ENCODE results near the gene S100A16. TPM values are rescaled to one million over a fixed set of nuclear protein-coding genes. Genes with fewer than 3 reads are reported as not detected.
A peak's percentile ranks its signal among the peaks of the same experiment; 100 is the strongest.

S100A16 gene
- polyA plus RNA-seq, 1 donor (not counting 4 experiments of a cell fraction or from before 2014, with no cell fraction given) = 1,620 TPM

GRCh38 chr1:153659175-153659534 is 46.2 kb upstream of the S100A16 start:
- H3K9ac ChIP-seq (ENCODE audit: control insufficient read depth, extremely low read depth, insufficient read depth, low read length) = peak overlapping the region; percentile 86
- peak overlapping the region; percentile 91 for H3K4me2 ChIP-seq (ENCODE audit: control insufficient read depth, extremely low read depth, insufficient read depth, low read depth, low read length)
- dilution Hi-C loops (cut with MboI; ENCODE audit: extremely low pct_ligation_motif_present, low sequenced_read_pairs) = no loop called here
- no peak for DNase-seq (ENCODE audit: low read depth, low spot score)
- peak overlapping the region; percentile 80 for H3K27ac ChIP-seq (ENCODE audit: control insufficient read depth, insufficient read depth, low read length)
- H3K9me3 ChIP-seq (ENCODE audit: control insufficient read depth, low read depth, low read length) = no peaks in the 10 kb centered on the region
- H3K4me1 ChIP-seq (ENCODE audit: control insufficient read depth, extremely low read depth, insufficient read depth, low read length) = peaks cover 4% of the 10 kb centered on the region
- no peaks in the 10 kb centered on the region for H3K27me3 ChIP-seq (ENCODE audit: control insufficient read depth, extremely low read depth, insufficient read depth, low read length)
- no peak for FAIRE-seq
- peaks cover 13% of the 10 kb centered on the region for H3K79me2 ChIP-seq (ENCODE audit: control insufficient read depth, insufficient read depth, low read length)
- no peaks in the 10 kb centered on the region for H4K20me1 ChIP-seq (ENCODE audit: control insufficient read depth, extremely low read depth, insufficient read depth, low read length)
- peak overlapping the region; percentile 69 to 97 (median 94) for H3K4me3 ChIP-seq (ENCODE audit: control insufficient read depth in 2 of 3, extremely low read depth in 1 of 3, insufficient read depth in 2 of 3, low read depth in 1 of 3, low read length in 3 of 3)
- no peaks in the 10 kb centered on the region for H3K9me1 ChIP-seq (ENCODE audit: control insufficient read depth, extremely low read depth, insufficient read depth, low read length)
- peaks cover 14 to 23% of the 10 kb centered on the region in 2 experiments for H3K36me3 ChIP-seq (ENCODE audit: control insufficient read depth in 2 of 2, extremely low read depth in 1 of 2, insufficient read depth in 2 of 2, low read length in 2 of 2)
- TF ChIP-seq CTCF (optimal IDR thresholded peaks at IDR 0.05 in 1 of 3, IDR thresholded peaks at IDR 0.05 in 1 of 3, conservative IDR thresholded peaks at IDR 0.05 in 1 of 3; ENCODE audit: extremely low read depth in 1 of 3, insufficient read depth in 2 of 3, low read length in 3 of 3) = no peak
- TF ChIP-seq EZH2 (IDR thresholded peaks at IDR 0.05; ENCODE audit: low read length) = no peak
- peak overlapping the region; percentile 94 for H2AFZ ChIP-seq (ENCODE audit: control insufficient read depth, low read length)

DNA sequence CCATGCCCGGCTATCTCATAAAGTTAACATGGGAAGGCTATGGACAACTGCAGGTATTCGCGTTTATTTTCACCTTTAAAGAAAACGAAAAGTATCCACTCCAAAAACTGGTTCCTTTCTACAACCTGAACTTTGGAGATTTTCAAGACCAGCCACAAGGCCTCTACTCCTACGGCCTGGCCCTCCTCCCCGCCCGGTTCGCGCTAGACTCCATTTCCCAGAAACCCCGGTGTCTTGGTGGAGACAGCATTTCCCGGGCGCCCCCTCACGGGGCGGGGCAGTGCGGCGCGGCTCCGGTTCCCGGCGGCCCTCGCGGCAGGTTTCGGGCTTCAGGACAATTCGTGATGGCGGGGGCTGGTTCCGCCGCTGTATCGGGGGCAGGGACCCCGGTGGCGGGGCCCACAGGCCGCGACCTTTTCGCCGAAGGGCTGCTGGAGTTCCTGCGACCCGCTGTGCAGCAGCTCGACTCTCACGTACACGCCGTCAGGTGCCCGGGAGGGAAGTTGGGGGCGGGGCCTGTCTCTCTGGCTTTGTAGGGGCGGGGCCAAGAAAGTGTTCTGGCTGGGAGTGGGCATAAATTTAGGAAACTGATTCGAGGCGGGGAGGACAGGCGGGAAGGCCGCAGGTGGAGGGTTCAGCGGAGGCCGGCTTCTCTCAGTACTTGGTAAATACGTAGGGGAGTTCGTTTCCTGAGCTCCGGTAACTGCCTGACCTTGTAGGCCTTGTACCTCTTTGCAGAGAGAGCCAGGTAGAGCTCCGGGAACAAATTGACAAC is 45.6 kb upstream of the S100A16 start, which contains the start of gene SNAPIN:
Gene SNAPIN, plus strand, starts transcription at position 304 of the 775 bp plus-strand sequence. Its CDS starts 41 bp downstream, at position 345.
- Histone ChIP-seq H3K4me1 (ENCODE audit: control insufficient read depth, extremely low read depth, insufficient read depth, low read length) (peaks cover 4% of the 10 kb centered on the region), H3K27me3 (ENCODE audit: control insufficient read depth, extremely low read depth, insufficient read depth, low read length) (no peaks in the 10 kb centered on the region), H3K4me3 (ENCODE audit: control insufficient read depth in 2 of 3, extremely low read depth in 1 of 3, insufficient read depth in 2 of 3, low read depth in 1 of 3, low read length in 3 of 3) (peak within 1 kb of the TSS; percentile 69 to 97 (median 94)), H3K9me3 (ENCODE audit: control insufficient read depth, low read depth, low read length) (no peaks in the 10 kb centered on the region), H3K36me3 (ENCODE audit: control insufficient read depth in 2 of 2, extremely low read depth in 1 of 2, insufficient read depth in 2 of 2, low read length in 2 of 2) (peaks cover 13 to 18% of the 10 kb centered on the region in 2 experiments), H3K79me2 (ENCODE audit: control insufficient read depth, insufficient read depth, low read length) (peaks cover 13% of the 10 kb centered on the region), H2AFZ (ENCODE audit: control insufficient read depth, low read length) (peak within 1 kb of the TSS; percentile 94), H3K9ac (ENCODE audit: control insufficient read depth, extremely low read depth, insufficient read depth, low read length) (peak within 1 kb of the TSS; percentile 86), H3K9me1 (ENCODE audit: control insufficient read depth, extremely low read depth, insufficient read depth, low read length) (no peaks in the 10 kb centered on the region), H4K20me1 (ENCODE audit: control insufficient read depth, extremely low read depth, insufficient read depth, low read length) (no peaks in the 10 kb centered on the region), H3K27ac (ENCODE audit: control insufficient read depth, insufficient read depth, low read length) (peak within 1 kb of the TSS; percentile 80), H3K4me2 (ENCODE audit: control insufficient read depth, extremely low read depth, insufficient read depth, low read depth, low read length) (peak within 1 kb of the TSS; percentile 91)
- FAIRE-seq = no peak
- TF ChIP-seq CTCF (optimal IDR thresholded peaks at IDR 0.05 in 1 of 3, IDR thresholded peaks at IDR 0.05 in 1 of 3, conservative IDR thresholded peaks at IDR 0.05 in 1 of 3; ENCODE audit: extremely low read depth in 1 of 3, insufficient read depth in 2 of 3, low read length in 3 of 3) (peak in 1 of 3 experiments; percentile 3), EZH2 (IDR thresholded peaks at IDR 0.05; ENCODE audit: low read length) (no peak)
- no peak for DNase-seq (ENCODE audit: low read depth, low spot score)
- dilution Hi-C loops (cut with MboI; ENCODE audit: extremely low pct_ligation_motif_present, low sequenced_read_pairs) = no loop called here

Measured in keratinocyte (primary cell).